RPMI8226 (cell line): ENCODE results near the gene CUL1.

Source experiments
- DNase-seq: peaks from one replicate; pipeline ENCODE4 v3.0.0-alpha.2; 2015

Gene CUL1

DNA sequence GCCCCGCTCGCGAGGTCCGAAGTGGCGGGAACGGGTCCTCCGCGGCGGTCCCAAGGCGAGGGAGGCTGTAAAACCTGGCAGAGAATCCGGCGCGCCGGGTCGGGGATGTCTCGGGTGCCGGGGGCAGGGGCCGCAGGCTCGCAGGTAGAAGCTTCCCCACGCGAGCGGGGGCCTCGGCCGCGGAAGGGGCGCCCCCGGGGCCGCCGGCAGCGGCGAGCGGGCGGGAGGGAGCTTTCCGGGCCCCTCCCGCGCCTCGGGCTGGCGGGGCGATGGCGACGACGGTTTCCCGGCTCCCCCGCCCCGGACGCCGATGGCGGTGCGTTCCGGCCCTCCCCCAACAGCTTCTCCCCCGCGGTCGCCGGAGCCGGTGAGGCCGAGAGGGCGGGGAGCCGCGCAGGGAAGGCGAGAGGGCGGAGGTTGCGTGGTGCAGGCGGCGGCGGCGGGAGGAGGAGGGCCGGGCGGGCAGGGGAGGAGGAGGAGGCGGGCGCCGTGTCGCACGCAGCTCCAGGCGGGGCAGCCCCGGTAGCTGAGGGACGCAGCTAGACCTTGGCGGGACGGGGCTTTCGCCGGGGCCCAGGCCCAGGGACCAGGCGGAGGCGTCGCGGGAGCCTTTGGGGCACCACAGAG is at the start of gene CUL1:
CUL1 (plus strand) TSS at position 507 of the 627 bp plus-strand sequence. CDS start 31,220 bp downstream, outside the sequence.
- peak; percentile 88 for DNase-seq

DNA sequence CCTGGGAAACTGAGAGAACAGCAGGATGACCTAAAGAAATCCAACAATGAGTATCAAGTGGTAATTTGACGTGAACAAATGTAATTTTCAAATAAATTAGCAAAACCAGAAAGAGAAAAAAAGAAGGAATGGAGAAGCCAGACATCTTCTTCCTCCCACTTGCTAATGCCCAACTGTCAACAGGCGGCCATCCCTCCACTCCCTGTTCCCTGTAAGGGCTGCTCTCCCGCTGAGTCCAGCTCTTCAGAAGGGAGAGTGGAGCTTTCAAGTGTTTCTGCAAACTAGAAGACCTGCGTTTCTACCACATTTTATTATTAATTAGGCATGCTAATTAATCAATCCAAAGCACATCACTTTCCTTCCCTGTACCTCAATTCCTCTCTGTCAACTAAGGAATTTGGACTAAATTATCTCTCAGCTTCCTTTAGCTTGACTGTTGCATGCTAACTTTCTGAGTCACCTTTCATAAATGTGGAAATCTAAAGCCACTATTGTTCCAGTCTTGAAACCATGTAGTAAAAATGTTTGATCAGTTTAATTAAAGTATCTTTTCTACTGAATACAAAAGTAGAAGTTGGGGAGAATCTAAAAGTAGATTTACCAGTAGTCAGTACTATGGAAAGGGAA is 48.4 kb upstream of the CUL1 start:
- DNase-seq, result no peak

DNA sequence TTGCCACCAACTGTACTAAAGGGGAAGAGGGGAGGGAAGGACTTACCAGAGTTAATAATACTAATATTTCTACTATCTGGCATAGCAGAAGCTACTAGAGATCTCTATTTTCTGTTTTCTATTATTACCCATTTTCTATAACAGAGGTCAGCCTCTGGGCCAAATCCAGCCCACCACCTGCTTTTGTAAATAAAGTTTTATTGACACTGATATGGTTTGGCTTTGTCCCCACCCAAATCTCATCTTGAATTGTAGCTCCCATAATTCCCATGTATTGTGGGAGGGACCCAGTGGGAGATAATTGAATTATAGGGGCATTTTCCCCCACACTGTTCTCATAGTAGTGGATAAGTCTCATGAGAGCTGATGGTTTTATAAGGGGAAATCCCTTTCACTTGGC is 45.9 kb upstream of the CUL1 start:
- DNase-seq, result no peak

DNA sequence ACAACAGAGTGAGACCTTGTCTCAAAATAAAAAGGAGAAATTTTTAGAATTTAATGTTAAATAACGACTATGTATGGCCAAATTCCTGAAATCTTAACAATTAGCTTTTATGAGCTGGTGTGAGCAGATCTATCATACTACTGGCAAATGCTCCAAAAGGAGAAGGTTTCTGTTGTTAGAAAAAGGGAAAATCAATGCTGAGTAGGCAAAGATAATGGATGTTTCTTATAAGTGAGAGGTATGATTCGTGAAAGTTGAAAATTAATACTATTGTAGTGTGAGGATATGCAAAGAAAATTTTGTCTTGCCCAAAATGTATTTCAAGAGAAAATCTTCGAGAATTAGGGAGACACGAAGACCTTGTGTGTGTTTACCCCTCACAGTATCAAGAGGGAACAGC is 40.8 kb upstream of the CUL1 start:
- no peak for DNase-seq

DNA sequence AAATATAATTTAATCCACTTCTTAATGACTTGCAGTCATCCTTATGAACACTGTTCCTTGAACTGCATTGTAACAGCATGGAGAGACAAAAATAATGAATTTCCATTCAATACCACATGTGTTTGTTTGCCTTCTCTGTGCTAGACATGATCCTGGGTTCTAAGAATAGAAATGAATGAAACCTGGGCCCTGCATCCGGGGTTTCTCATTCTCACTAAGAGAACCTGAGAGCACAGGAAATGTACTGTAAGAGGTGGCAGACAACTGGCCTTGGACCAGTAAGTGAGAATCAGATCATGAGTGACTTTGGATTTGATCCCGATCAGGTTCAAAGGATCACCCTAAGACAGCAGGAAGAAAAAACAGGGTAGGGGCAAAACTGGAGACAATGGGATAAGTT is 37.2 kb upstream of the CUL1 start:
- DNase-seq, result no peak

DNA sequence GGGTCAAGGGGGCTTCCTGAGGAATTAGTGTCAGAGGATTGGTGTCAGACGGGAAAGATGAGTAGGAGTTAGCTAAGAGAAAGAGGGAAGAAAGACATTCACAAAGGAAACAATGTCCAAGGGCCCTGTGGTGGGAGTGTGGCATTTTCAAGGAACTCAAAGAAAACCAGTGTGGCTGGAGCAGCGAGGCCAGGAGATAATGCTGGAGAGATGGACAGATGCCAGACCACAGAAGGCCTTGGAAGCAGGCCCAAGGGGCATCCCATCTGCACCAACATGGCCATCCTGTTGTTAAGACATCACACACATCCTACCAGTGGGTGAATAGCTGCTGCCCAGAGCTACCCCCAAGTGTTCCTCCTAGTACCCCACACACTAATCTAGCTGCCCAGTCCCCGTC is 36.1 kb upstream of the CUL1 start:
- peak; percentile 27 for DNase-seq

DNA sequence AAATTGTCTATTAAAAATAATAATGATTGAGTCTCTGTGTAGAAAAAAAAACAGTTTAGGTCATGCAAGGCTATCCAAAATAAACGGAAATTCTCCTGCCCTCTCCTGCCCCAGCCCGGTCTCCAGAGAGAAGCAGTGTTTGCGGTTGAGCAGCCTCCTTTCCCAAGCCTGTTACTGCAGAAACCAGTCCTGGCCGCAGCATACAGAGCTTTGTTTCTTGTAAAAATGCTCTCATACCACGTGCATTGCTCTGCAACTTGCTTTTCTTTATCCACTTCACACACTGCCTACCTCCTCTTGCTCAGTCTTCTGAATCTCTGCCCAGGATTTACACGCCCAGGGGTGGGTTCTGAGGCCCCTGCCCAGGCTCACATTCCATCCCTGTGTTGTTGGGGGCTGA is 34.4 kb upstream of the CUL1 start:
- no peak for DNase-seq

DNA sequence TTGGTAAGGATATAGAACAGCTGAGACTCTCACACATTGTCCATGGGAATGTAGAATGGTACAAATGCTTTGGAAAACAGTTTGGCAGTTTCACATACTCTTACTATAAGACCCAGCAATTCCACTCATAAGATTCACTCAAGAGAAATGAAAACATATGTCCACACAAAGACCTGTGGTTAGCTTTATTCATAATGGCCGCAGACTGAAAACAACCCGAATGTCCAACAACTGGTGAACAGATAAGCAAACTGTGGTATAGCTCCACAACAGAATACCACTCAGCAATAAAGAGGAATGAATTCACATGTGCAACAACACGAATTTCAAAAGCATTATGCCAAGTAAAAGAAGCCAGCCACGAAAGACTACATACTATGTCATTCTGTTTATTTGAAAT is 33.5 kb upstream of the CUL1 start:
- DNase-seq, result no peak

DNA sequence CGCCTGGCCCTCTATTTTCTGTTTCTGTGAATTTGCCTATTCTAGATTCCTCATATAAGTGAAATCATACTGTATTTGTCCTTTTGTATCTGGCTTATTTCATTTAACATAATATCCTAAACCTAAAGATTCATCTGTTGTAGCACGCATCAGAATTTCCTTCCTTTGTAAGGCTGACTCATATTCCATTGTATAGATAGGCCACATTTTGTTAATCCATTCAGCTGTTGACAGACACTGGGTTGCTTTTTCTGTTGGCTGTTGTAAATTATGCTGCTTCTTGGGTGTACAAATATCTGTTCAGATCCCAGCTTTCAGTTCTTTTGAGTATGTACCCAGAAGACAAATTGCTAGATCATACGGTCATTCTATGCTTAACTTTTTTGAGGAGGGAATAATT is 28.8 kb upstream of the CUL1 start:
- DNase-seq, result no peak

DNA sequence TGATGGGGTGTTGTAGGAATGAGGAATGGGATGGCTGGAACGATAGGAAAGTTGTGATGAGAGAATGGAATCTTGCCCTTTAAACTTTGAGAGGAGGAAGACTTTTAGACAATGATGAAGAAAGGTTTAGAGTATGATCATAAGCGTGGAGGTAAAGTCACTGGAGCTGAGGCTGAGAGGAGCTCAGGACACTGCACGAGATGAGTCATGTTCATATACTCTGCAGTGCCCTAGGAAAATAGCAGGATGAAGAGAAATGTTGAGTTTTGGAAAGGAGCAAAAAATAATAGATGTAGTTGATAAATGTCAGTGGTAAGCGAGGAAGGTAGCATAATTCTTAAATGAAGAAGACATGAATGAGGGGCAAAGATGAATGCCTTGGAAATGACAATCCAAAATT is 28.3 kb upstream of the CUL1 start:
- no peak for DNase-seq

DNA sequence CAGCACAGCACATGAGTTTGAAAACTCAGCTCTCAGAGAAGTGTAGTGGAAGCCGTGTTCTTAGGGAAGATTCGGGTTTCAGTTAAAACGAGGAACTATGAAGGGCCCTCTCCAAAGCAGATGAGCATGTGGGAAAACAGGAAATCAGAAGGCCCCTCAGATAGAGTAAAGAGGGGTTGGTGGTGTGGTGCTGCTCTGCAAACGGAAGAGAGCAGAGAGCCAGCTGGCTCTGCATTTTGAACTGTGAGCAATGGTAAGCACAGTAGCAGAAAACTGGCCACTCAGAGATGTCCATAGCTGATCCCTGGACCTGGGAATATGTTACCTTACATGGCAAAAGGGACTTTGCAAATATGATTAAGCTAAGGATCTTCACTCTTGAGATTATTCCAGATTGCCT is 27.9 kb upstream of the CUL1 start:
- no peak for DNase-seq

DNA sequence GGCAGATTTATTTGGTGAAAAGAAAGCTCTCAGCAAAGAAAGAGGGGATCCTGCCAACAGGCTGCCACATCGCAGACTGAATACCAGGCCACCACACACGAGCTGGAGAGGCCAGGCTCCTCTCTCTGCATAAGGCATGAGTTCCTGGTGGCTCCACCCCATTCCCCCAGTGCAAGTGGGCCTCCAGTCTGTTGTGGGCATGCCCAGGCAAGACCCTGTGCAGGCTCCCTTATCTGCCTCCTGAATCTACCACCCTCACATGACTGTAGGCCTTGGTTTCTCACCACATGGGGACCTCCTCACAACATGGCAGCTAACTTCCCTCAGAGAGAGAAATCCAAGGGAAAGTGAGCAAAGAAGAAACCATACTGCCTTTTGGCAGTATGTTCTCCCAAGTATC is 26.7 kb upstream of the CUL1 start:
- DNase-seq, result no peak

DNA sequence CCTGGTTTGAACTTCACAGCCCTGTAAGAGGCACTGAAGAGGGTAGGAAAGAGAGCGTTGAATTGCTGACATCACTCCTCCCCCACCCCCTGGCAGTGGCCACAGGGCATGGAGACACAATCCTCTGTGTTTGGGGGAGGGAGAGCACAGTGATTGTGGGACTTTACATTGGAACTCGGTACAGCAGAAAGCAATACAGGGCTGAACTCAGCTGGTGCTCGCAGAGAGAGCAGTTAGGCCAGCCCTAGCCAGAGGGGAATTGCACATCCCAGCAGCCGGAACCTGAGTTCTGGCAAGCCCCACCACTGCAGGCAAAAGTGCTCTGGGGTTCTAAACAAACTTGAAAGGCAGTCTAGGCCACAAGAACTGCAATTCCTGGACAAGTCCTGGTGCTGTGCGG is 24.0 kb upstream of the CUL1 start:
- no peak for DNase-seq

DNA sequence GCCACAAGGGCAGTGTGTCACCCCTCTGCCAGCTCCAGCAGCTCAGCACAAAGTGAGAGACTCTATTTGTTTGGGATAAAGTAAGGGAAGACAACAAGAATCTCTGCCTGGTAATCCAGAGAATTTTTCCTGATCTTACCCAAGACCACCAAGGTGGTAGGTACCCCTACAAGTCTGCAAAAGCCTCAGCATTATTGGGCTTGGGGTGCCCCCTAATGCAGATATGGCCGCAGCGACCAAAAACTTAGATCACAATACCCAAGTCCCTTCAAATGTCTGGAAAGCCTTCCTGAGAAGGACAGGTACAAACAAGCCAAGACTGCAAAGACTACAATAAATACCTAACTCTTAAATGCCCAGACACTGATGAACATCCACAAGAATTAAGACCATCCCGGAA is 22.4 kb upstream of the CUL1 start:
- no peak for DNase-seq

DNA sequence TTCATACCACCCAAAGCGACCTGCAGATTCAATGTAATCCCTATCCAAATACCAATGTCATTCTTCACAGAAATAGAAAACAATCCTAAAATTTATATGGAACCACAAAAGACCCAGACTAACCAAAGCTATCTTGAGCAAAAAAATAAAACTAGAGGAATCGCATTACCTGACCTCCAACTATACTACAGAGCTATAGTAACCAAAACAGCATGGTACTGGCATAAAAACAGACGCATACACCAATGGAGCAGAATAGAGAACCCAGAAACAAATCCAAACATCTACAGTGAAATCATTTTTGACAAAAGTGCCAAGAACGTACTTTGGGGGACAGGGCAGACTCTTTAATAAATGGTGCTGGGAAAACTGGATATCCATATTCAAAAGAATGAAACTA is 16.9 kb upstream of the CUL1 start:
- no peak for DNase-seq

DNA sequence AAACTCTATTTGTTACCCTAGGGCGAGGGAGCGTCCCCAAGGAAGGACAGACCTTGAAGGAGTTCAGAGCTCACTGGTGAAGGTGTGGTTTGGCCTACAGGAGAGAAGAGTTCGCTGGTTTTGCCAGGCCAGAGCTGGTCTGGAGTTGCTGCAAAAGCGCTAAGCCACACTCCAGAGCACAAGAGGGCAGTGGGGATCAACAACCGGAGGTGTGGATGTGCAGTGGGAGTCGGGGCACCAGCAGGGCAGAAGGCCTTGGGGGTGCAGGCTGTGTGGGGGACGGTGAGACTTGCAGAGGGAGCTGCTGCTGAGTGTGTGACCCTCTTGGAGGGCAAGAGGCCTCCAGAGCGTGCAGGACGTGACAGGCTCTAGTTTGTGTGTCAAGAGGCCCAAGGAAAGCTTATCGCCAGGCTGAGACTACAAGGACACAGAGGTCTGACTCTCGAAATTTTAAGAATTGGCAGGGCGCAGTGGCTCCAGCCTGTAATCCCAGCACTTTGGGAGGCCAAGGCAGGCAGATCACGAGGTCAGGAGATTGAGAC is 14.3 kb upstream of the CUL1 start:
- no peak for DNase-seq

DNA sequence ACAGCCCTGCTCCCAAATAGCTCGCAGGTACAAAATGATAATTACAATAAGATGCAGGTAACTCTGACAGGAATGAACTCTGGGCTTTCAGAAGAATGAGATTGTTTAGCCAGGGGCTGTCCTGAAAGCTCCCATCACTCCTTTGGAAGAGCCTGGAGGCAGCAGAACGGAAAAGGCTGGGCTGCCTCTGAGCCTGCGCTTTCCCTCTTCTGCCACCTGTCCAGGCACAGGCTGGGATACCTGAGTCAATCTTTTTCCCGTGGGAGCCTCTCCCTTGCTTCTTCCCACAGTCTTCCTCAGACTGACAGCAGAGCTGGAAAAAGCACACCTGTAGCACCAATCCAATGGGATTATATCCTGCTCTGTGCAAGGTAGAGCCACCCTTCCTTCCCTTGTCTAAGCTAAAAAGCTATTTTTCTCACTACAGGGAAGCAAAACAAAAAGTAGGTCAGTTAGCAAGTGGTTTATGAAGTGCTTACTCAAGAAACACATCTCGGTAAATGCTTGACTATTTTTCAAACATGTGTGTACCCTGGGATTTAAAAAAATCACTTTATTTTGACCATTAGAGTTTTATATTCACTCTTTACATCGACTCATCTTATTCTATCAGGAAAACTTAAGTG is 12.3 kb upstream of the CUL1 start:
- no peak for DNase-seq

DNA sequence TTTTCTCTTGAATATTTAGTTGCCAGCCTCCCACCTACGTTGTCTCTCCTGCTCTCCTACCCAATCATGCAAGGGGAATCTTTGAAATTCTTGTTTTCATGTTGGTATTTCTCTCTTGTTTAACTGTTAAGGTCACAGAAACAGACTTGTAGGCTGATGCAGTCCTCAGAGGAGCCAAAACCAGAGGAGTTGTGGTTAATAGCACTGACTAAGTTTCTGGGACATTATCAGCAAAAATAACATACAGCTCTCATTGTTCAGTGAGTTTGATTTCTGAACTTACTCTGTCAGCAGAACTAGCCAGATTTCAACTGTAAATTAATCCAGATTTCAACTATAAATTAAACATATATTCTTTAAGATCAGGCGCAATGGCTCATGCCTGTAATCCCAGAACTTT is 11.1 kb upstream of the CUL1 start:
- DNase-seq, result no peak

DNA sequence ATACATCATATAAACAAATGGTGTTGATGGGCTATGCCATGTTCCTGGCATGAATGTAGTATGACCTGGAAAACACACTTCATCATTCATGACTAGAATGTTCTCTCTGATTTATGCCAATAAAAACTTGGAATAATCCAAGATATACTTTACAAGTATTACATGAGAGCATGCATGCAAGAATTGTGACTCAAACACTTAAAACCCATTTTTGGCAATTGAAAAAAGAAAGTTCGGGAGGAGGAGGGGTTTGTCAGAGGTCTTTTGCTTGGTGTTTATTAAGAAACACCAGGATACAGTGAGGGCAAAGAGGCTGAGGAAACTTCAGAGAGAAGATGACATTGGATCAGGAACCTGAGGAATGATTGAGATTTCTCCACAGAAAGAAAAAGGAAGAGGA is 10.2 kb upstream of the CUL1 start:
- DNase-seq, result no peak

DNA sequence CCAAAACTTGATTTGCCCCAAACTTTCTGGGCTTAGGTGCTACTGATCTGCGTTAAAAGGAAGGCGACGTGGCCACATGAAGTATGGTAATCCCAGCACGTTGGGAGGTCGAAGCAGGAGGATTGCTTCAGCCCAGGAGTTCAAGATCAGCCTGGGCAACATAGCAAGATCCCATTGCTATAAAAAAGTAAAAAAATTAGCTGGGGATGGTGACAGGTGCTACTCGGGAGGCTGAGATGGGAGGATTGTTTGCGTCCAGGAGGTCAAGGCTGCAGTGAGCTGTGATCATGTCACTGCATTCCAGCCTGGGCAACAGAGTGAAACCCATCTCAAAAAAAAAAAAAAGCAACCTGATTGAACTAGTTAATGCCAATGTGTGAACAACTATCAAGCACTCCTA is 5.1 kb upstream of the CUL1 start:
- no peak for DNase-seq

DNA sequence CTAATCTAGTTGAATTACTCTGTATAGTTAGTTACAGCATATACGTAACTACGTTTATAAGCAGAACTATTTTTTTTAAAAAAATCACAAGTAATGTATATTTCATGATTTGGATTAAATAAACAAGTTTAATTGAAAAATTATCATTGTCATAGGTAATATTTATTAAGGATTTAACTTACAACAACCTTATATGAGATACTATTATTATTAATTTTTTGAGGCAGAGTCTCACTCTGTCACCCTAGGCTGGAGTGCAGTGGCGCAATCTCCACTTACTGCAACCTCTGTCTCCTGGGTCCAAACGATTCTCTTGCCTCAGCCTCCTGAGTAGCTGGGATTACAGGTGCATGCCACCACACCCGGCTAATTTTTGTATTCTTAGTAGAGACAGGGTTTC is 4.1 kb upstream of the CUL1 start:
- no peak for DNase-seq

DNA sequence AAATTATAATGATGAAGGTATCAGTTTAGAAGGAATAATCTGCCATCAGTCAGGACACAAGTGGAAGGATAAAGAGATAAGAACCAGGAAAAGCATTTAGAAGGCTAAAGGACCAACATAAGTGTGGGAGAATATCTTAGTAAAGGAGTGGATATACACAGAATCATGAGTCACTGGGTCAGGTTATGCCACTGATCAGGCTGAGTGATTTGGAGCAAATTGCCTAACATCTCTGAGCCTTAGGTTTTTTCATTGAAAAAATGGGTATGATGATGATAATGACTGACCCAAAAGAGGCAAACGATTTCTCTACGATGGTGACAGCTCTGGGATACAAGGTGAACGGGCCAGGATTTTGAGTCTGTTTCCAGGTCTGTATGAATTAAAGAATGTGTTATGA is 2.8 kb upstream of the CUL1 start:
- no peak for DNase-seq

DNA sequence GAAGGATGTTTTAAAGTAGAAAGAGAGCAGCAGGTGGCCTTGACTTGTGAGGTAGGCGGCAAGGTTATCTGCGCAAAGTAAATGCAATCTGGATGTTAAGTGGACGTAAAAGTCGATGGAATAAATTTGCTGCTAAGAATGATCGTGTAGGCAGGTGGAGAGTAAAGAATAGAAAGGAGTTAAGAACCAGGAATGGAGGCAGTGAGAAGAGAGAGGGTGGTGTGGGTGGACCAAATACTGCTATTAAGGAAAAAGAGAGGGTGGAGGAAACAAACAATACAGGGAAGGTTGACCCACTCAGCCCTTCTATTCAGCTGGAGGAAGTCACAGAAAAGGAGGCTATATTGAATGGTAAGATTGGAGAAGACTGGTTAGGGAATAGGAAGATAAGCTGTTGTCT is 1.9 kb upstream of the CUL1 start:
- DNase-seq, result no peak

DNA sequence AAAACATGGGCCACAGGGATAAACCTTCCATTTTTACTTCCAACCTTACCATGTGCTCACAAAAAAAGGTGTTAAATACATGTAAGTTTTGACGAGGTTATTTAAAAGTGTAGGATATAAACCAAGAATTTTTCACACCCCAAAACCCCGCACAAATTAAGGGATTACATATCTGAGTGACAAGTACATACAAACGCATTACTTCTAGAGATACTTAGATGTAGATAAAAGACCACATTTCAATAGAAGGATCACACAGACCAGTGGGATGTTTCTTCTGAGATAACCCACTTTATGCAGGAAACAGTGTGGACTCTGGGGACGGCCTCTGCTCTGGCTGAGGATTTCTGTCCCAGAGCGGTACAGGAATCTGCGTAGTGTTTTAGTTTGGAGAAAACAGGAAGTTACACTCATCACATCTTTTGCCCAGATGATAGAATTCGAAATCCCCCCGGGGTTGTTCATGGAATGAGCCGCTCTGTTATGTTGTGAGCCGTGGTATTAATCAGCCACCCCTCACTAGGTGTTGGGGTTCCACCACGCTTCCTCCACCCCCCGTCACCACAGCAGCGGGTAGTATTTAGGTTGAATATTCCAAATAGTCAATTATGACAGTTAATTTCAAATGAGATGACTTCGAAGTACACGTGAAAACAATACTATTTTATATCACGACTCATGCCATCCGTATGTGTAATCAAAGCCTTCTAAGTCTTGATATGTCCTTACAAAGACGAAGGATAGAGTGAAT is 1.3 kb upstream of the CUL1 start:
- DNase-seq, result no peak
